GM18505 (cell line): Measurements from ENCODE around the gene ZNG1A.
"Not testable (repeated sequence)": the region's sequence is repeated elsewhere in the genome, so short reads cannot be mapped to it uniquely, and the experiment has no call there.

Experiments used
- ATAC-seq: cut with Tn5 transposase; IDR thresholded peaks from one replicate; pipeline ENCODE4 v1.9.1; 2021; ENCODE audit not compliant: unreplicated experiment

Gene ZNG1A

GRCh38 chr9:113468-114266, 65.2 kb downstream of the ZNG1A start:
- peak; percentile 61 for ATAC-seq

- not testable (repeated sequence) for ATAC-seq
These were observed 66.0 kb downstream of the ZNG1A start for GRCh38 chr9:112589-113467.

GRCh38 chr9:110672-111071, 68.2 kb downstream of the ZNG1A start:
- ATAC-seq, result not testable (repeated sequence)

GRCh38 chr9:109540-109939, 69.3 kb downstream of the ZNG1A start:
- not testable (repeated sequence) for ATAC-seq

GRCh38 chr9:108742-109495, 69.9 kb downstream of the ZNG1A start:
- not testable (repeated sequence) for ATAC-seq

GRCh38 chr9:105991-106390, 72.9 kb downstream of the ZNG1A start:
- ATAC-seq, result not testable (repeated sequence)

GRCh38 chr9:100430-100829, 78.4 kb downstream of the ZNG1A start:
- ATAC-seq, result not testable (repeated sequence)

- ATAC-seq, result not testable (repeated sequence)
These were observed 79.0 kb downstream of the ZNG1A start for GRCh38 chr9:99867-100266.

- ATAC-seq, result not testable (repeated sequence)
These were observed 80.1 kb downstream of the ZNG1A start for GRCh38 chr9:98775-99174.

GRCh38 chr9:94992-95391, 83.9 kb downstream of the ZNG1A start:
- ATAC-seq, result not testable (repeated sequence)

GRCh38 chr9:94323-94722, 84.5 kb downstream of the ZNG1A start:
- not testable (repeated sequence) for ATAC-seq

GRCh38 chr9:93909-94308, 84.9 kb downstream of the ZNG1A start:
- not testable (repeated sequence) for ATAC-seq

GRCh38 chr9:90851-91250, 88.0 kb downstream of the ZNG1A start:
- ATAC-seq, result not testable (repeated sequence)

GRCh38 chr9:88396-89037, 90.3 kb downstream of the ZNG1A start:
- peak; percentile 92 for ATAC-seq

- ATAC-seq, result not testable (repeated sequence)
These were observed 91.0 kb downstream of the ZNG1A start for GRCh38 chr9:87860-88259.

- not testable (repeated sequence) for ATAC-seq
These were observed 91.8 kb downstream of the ZNG1A start for GRCh38 chr9:87105-87504.

GRCh38 chr9:86697-87096, 92.2 kb downstream of the ZNG1A start:
- ATAC-seq, result not testable (repeated sequence)

GRCh38 chr9:82932-83689, 95.7 kb downstream of the ZNG1A start:
- ATAC-seq, result not testable (repeated sequence)

- ATAC-seq, result not testable (repeated sequence)
These were observed 100.5 kb downstream of the ZNG1A start for GRCh38 chr9:78333-78732.
